GM19372 (cell line): Measurements from ENCODE around the gene C1QB.
"Not testable (repeated sequence)": the region's sequence is repeated elsewhere in the genome, so short reads cannot be mapped to it uniquely, and the experiment has no call there.

ENCODE experiments used
- ATAC-seq: cut with Tn5 transposase; IDR thresholded peaks from one replicate; pipeline ENCODE4 v1.9.1; 2021; ENCODE audit warnings: mild to moderate bottlenecking, low read depth, moderate library complexity; ENCODE audit not compliant: unreplicated experiment

The C1QB gene

DNA sequence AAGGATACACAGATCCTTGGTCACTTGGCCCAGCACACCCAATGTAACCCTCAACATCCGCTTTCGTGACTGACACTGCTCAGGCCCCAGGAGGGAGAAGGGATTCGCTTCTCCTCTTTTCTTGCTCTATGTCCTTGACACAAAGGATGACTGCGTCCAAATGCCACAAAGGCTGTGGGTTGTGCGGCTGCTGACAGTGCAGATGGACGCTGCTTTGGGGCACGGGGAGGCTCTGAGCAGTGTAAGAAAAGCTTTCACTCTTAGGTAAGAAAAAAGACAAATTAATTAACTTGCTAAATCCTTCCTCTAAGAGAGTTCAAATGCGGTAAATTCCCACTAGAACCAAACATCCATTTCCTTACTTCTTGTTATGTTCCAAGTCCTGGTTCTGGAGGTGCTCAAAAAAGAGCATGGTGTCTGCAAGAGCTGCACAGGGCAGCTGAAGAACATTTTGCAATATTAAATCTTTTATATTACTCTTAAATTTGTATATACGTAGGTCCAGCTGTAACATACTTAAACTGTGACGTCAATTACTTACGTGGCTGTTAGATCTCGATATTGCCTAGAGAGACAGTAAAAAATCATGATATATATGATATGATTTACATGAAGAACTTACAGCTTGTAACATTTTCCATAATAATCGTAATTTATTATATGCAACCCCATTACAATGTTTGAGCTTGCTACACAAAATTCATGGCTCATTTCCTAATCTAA is 38.2 kb downstream of the C1QB start:
- ATAC-seq, result no peak

- ATAC-seq, result no peak
Measured at GRCh38 chr1:22694172-22694571, 41.1 kb downstream of the C1QB start.

DNA sequence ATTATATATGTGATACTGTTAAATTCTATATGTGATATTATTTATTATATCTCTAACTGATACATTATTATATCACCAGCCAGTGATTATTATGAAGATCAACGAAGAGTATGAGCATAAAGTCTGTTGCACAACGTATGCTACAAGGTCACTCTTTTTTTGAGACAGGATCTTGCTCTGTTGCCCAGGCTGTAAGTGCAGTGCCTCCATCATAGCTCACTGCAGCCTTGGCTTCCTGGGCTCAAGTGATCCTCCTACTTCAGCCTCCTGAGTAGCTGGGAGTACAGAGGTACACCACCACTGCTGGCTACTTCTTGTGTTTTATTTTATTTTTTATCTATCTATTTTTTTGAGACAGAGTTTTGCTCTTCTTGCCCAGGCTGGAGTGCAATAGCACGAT is 43.6 kb downstream of the C1QB start:
- ATAC-seq, result no peak

- ATAC-seq, result no peak
Measured at GRCh38 chr1:22697980-22698379, 44.9 kb downstream of the C1QB start.

DNA sequence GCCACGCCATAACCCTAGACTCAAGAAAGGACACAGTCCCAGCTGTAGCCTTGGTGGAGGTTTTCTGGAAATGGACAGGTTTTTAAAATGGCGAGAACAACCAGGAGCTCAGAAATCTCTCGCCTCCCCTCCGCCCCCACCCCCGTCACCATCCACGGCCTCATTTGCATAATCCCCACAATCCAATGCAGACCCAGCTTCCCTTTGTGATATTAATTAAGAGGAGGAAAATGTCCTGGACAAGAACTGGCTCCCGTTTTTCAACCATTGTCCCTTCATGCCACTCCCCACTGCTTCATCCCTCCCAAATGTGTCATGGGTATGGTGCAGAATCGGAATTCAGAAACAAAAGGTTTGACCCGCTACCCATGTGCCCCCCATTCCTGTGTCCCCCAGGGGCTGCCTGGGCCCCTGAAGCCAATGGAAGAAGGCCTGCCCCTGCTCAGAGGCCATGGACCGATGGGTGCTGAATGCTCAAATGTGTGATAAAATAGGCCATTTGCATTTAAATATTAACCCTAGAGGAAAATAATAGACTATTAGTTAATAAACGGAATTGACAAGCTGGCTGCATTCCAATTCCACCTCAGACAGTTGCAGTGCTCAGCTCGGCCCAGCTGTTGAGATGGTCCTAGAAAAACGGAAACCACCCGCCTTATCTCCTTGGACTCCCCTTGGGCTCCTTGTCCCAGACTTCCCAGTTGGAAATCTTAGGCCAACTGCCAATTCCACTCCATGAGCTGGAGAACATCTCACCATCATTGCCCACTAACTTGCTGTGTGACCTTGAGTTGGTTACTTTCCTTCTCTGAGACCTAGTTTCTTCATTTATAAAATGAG is 46.9 kb downstream of the C1QB start:
- ATAC-seq, result no peak

GRCh38 chr1:22702296-22703085 is 49.5 kb downstream of the C1QB start:
- ATAC-seq, result no peak

DNA sequence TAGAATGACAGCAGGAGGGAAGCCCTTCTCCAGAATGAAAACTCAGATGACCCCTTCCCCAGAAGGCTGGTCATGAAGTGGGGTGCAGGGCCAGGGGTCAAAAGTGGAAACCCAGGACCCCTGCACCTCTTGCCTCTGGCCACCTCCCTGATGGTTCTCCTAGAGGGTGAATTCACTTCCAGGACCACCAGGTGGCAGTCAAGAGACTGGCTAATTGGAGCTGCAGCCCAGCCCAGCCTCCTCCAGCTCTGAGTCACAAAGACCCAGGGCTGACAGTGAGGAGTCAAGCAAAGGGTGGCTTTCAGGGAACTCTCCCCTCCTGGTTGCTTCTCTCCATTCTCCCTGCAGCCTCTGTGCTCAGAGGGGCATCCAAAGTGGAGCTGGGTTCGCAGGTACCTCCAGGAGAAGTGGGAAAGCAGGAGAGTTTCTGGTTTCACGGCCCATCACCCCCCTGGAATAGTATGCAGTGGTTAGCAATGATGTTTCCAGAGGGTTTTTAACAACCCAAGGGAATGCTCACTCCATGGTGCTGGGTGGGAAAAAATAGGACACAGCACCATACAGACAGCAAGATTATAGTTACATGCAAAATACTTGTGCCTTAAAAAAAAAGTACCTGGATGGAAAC is 51.5 kb downstream of the C1QB start:
- no peak for ATAC-seq

DNA sequence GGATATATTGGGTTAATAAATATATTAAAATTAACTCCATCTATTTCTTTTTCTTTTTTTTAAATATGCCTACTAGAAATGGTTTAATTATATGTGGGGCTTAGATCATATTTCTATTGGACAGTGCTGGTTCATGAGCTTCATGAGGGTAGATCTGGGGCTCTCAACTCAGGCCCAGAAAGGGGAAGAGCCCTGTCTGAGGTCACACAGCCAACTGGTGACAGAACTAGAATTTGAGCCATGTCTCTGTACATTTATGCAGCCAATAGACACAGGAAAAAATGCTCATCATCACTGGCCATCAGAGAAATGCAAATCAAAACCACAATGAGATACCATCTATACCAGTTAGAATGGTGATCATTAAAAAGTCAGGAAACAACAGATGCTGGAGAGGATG is 52.5 kb downstream of the C1QB start:
- ATAC-seq, result no peak

GRCh38 chr1:22706100-22706499 is 53.1 kb downstream of the C1QB start:
- ATAC-seq, result not testable (repeated sequence)

DNA sequence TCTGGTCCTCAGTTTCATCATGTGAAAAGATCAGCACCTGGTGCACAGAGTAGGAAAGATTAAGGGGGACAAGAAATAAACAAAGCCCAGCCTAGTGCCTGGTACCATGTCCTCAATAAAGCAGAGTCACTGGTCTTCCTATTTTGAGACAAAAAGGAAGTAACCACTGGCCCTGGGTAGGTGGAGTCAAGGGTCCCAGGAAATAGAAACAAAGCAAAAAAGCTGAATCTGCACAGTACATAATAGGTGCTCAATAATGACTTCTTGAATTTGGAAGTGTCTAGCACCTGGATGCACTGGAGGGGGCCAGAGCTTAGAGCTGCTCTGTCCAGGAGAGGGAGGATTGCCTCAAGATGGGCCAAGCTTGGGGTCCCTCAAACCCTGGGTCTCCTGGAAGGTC is 55.7 kb downstream of the C1QB start:
- no peak for ATAC-seq

- no peak for ATAC-seq
Measured at GRCh38 chr1:22709227-22709626, 56.2 kb downstream of the C1QB start.

- ATAC-seq, result no peak
Measured at GRCh38 chr1:22709891-22710700, 57.1 kb downstream of the C1QB start.

DNA sequence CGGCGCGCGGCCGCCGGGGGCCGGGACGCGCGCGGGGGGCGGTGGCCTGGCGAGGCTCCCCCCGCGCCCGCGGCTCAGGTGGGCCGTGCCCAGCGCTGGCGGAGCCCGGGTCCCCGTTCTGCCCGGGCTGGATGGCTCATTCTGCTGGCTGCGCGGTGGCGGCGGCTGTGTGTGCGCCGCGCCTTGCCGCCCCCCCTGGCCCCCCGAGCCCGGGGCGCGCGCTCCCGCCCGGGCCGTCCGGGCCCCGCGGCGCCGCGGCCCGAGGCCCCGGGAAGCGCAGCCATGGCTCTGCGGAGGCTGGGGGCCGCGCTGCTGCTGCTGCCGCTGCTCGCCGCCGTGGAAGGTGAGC is 57.6 kb downstream of the C1QB start, which contains the start of gene EPHB2:
Gene EPHB2, plus strand, starts transcription at position 139 of the 349 bp plus-strand sequence. Its CDS starts 144 bp downstream, at position 283.
- ATAC-seq, result no peak

GRCh38 chr1:22711071-22711470 is 58.0 kb downstream of the C1QB start:
- no peak for ATAC-seq
